ENCODE results near the gene PPARA.

- TF ChIP-seq CTCF (IDR thresholded peaks at IDR 0.05; ENCODE audit: poor library complexity, severe bottlenecking) = no peak
- no peak for TF ChIP-seq SMC3 (conservative IDR thresholded peaks at IDR 0.05; ENCODE audit: poor library complexity)
- no peak for TF ChIP-seq EZH2 (IDR thresholded peaks at IDR 0.05; ENCODE audit: borderline replicate concordance, insufficient read depth, low read length, poor library complexity, severe bottlenecking)
- no peak for TF ChIP-seq EP300 (conservative IDR thresholded peaks at IDR 0.05; ENCODE audit: poor library complexity, severe bottlenecking)
- TF ChIP-seq MXI1 (conservative IDR thresholded peaks at IDR 0.05; ENCODE audit: poor library complexity, severe bottlenecking) = no peak
- TF ChIP-seq REST (IDR thresholded peaks at IDR 0.05; ENCODE audit: borderline replicate concordance) = no peak
- no peak for TF ChIP-seq POLR2AphosphoS5 (IDR thresholded peaks at IDR 0.05)
- TF ChIP-seq RAD21 (conservative IDR thresholded peaks at IDR 0.05) = no peak
Observed at GRCh38 chr22:46171940-46172339, 21.6 kb downstream of the PPARA start.
